HEK293T (cell line): ENCODE measurements around the gene LRRC75A.

Source experiments
- CTCF ChIA-PET: fragments of 350-600 bp; formaldehyde crosslinking; extraction: SDS; loops from one replicate; lab custom pipeline; 2021; ENCODE audit warnings: antibody characterized with exemption, inconsistent platforms; lab: Yijun Ruan, JAX
- POLR2A ChIA-PET: fragments of 350-600 bp; formaldehyde crosslinking; extraction: SDS; loops from one replicate; lab custom pipeline; 2020; ENCODE audit warnings: antibody characterized with exemption, inconsistent platforms; lab: Yijun Ruan, JAX
- DNase-seq: peaks from one replicate; pipeline ENCODE4 v3.0.0; 2012; ENCODE audit warnings: mixed read lengths; ENCODE audit errors: extremely low spot score
- ARNT ChIP-seq: fragments of 450-650 bp; IDR thresholded peaks from 2 replicates; pipeline ENCODE4 v1.6.1; 2017; ENCODE audit warnings: mild to moderate bottlenecking
- BHLHE40 ChIP-seq: fragments of 450-650 bp; IDR thresholded peaks from 2 replicates; pipeline ENCODE4 v1.6.1; 2016; ENCODE audit warnings: mild to moderate bottlenecking, moderate library complexity, borderline replicate concordance
- CTBP1 ChIP-seq: fragments of 450-650 bp; IDR thresholded peaks from 2 replicates; pipeline ENCODE4 v1.6.1; 2016; ENCODE audit warnings: borderline replicate concordance
- ELF4 ChIP-seq: fragments of 450-650 bp; IDR thresholded peaks from 2 replicates; pipeline ENCODE4 v1.6.1; 2017; ENCODE audit warnings: antibody characterized with exemption
- FOXA1 ChIP-seq: fragments of 450-650 bp; IDR thresholded peaks from 2 replicates; pipeline ENCODE4 v1.6.1; 2016; ENCODE audit warnings: mild to moderate bottlenecking
- FOXK2 ChIP-seq: fragments of 450-650 bp; IDR thresholded peaks from 2 replicates; pipeline ENCODE4 v1.6.1; 2016; ENCODE audit warnings: mild to moderate bottlenecking
- FOXM1 ChIP-seq: fragments of 450-650 bp; IDR thresholded peaks from 2 replicates; pipeline ENCODE4 v1.6.1; 2017; ENCODE audit warnings: mild to moderate bottlenecking, borderline replicate concordance
- HDGF ChIP-seq: fragments of 450-650 bp; IDR thresholded peaks from 2 replicates; pipeline ENCODE4 v1.6.1; 2017; ENCODE audit warnings: antibody characterized with exemption, borderline replicate concordance
- L3MBTL2 ChIP-seq: fragments of 450-650 bp; conservative IDR thresholded peaks from 2 replicates; pipeline ENCODE4 v1.6.1; 2016; ENCODE audit warnings: mild to moderate bottlenecking
- LEF1 ChIP-seq: fragments of 450-650 bp; IDR thresholded peaks from 2 replicates; pipeline ENCODE4 v1.6.1; 2017; ENCODE audit warnings: mild to moderate bottlenecking, borderline replicate concordance
- NFRKB ChIP-seq: fragments of 450-650 bp; IDR thresholded peaks from 2 replicates; pipeline ENCODE4 v1.6.1; 2016; ENCODE audit warnings: mild to moderate bottlenecking, moderate library complexity
- PKNOX1 ChIP-seq: fragments of 450-650 bp; IDR thresholded peaks from 2 replicates; pipeline ENCODE4 v1.6.1; 2016
- SP1 ChIP-seq: fragments of 450-650 bp; IDR thresholded peaks from 2 replicates; pipeline ENCODE4 v1.6.1; 2017
- SUZ12 ChIP-seq: fragments of 450-650 bp; IDR thresholded peaks from 2 replicates; pipeline ENCODE4 v1.6.1; 2016; ENCODE audit warnings: mild to moderate bottlenecking
- TARDBP ChIP-seq: fragments of 450-650 bp; IDR thresholded peaks from 2 replicates; pipeline ENCODE4 v1.6.1; 2016
- ZNF384 ChIP-seq: fragments of 450-650 bp; IDR thresholded peaks from 2 replicates; pipeline ENCODE4 v1.6.1; 2016

LRRC75A gene

GRCh38 chr17:16425698-16426659, 66.0 kb downstream of the LRRC75A start:
- TF ChIP-seq PKNOX1 (no peak), ARNT (no peak), SUZ12 (no peak), NFRKB (no peak), TARDBP (no peak), SP1 (no peak)
- DNase-seq: no peak
- CTCF ChIA-PET: interaction anchor here (2.3 to 2.4 kb wide), 2 partner anchors 13 to 96 kb away, joined by 22 to 25 read pairs; no protein-coding TSS in a partner anchor
- POLR2A ChIA-PET: interaction anchor here (0.7 to 6.8 kb wide), 4 partner anchors 8 to 45 kb away, joined by 3 to 175 read pairs (median 3); partner anchors contain the start of gene UBB

GRCh38 chr17:16425202-16425601, 66.8 kb downstream of the LRRC75A start:
- POLR2A ChIA-PET: interaction anchor here (0.7 to 6.8 kb wide), 4 partner anchors 9 to 45 kb away, joined by 3 to 175 read pairs (median 3); partner anchors contain the start of gene UBB
- TF ChIP-seq ARNT: no peak
- TF ChIP-seq PKNOX1: no peak
- no peak for TF ChIP-seq FOXK2
- TF ChIP-seq LEF1: no peak
- CTCF ChIA-PET: no interaction called here
- DNase-seq: no peak

GRCh38 chr17:16423226-16423872, 68.6 kb downstream of the LRRC75A start:
- ChIA-PET POLR2A (interaction anchor here (1.2 to 10.1 kb wide), 3 partner anchors 10 to 43 kb away, joined by 3 to 104 read pairs (median 7); partner anchors contain the start of gene UBB), CTCF (interaction anchor here (0.6 kb wide), 1 partner anchor 99 kb away, joined by 3 read pairs; no protein-coding TSS in a partner anchor)
- no peak for DNase-seq
- TF ChIP-seq ARNT (no peak), ELF4 (no peak), L3MBTL2 (no peak), FOXK2 (no peak), TARDBP (no peak), BHLHE40 (no peak), HDGF (no peak), FOXA1 (no peak), SUZ12 (no peak), SP1 (no peak), PKNOX1 (no peak), LEF1 (no peak), FOXM1 (no peak), CTBP1 (no peak), NFRKB (no peak), ZNF384 (no peak)

GRCh38 chr17:16422416-16422815, 69.6 kb downstream of the LRRC75A start:
- ChIA-PET POLR2A (interaction anchor here (1.2 to 10.1 kb wide), 3 partner anchors 9 to 42 kb away, joined by 3 to 104 read pairs (median 7); partner anchors contain the start of gene UBB), CTCF (no interaction called here)
- TF ChIP-seq FOXA1: no peak
- TF ChIP-seq FOXK2: no peak
- no peak for TF ChIP-seq BHLHE40
- no peak for TF ChIP-seq ARNT
- TF ChIP-seq ZNF384: no peak
- no peak for TF ChIP-seq NFRKB
- TF ChIP-seq HDGF: no peak
- TF ChIP-seq FOXM1: no peak
- no peak for TF ChIP-seq LEF1
- TF ChIP-seq CTBP1: no peak
- no peak for TF ChIP-seq L3MBTL2
- no peak for TF ChIP-seq PKNOX1
- no peak for TF ChIP-seq SUZ12
- no peak for TF ChIP-seq SP1
- TF ChIP-seq TARDBP: no peak
- no peak for TF ChIP-seq ELF4
- no peak for DNase-seq

GRCh38 chr17:16419929-16420271, 72.1 kb downstream of the LRRC75A start:
- DNase-seq: no peak
- ChIA-PET POLR2A (interaction anchor here (1.1 to 10.1 kb wide), 5 partner anchors 8 to 39 kb away, joined by 3 to 104 read pairs (median 14); partner anchors contain the start of gene UBB), CTCF (interaction anchor here (1.2 to 2.3 kb wide), 2 partner anchors 8 to 56 kb away, joined by 5 to 8 read pairs; no protein-coding TSS in a partner anchor)
- TF ChIP-seq NFRKB (no peak), L3MBTL2 (no peak), LEF1 (no peak), HDGF (no peak), TARDBP (no peak), CTBP1 (no peak)
